Neuronal stem cell (in vitro differentiated cells): ENCODE results near the gene MED16.
A peak's percentile ranks its signal among the peaks of the same experiment; 100 is the strongest.

Experiments used
- DNase-seq: peaks from one replicate; pipeline ENCODE4 v3.0.0-alpha.2; 2013; ENCODE audit warnings: low spot score
- H2AFZ ChIP-seq: one replicate; pipeline ENCODE4 v1.6.1; 2013; ENCODE audit warnings: mild to moderate bottlenecking, low read length, inconsistent platforms
- H2AK5ac ChIP-seq: 2 replicates; pipeline ENCODE4 v1.6.1; 2013; ENCODE audit warnings: low read depth, mild to moderate bottlenecking, inconsistent platforms, low read length, moderate library complexity, mixed read lengths
- H2BK120ac ChIP-seq: 2 replicates; pipeline ENCODE4 v1.6.1; 2013; ENCODE audit warnings: low read depth, mild to moderate bottlenecking, inconsistent platforms, low read length, moderate library complexity, mixed read lengths
- H2BK12ac ChIP-seq: one replicate; pipeline ENCODE4 v1.6.1; 2013; ENCODE audit warnings: low read length, inconsistent platforms
- H2BK15ac ChIP-seq: 2 replicates; pipeline ENCODE4 v1.6.1; 2013; ENCODE audit warnings: mild to moderate bottlenecking, low read length, inconsistent platforms, mixed read lengths
- H2BK5ac ChIP-seq: one replicate; pipeline ENCODE4 v1.6.1; 2013; ENCODE audit warnings: inconsistent platforms, mild to moderate bottlenecking, low read length, moderate library complexity
- H3K14ac ChIP-seq: one replicate; pipeline ENCODE4 v1.6.1; 2013; ENCODE audit warnings: low read length, inconsistent platforms
- H3K18ac ChIP-seq: 2 replicates; pipeline ENCODE4 v1.6.1; 2013; ENCODE audit warnings: low read length, inconsistent platforms
- H3K23ac ChIP-seq: 2 replicates; pipeline ENCODE4 v1.6.1; 2013; ENCODE audit warnings: low read depth, mild to moderate bottlenecking, mixed read lengths, low read length, inconsistent platforms; ENCODE audit not compliant: poor library complexity
- H3K27ac ChIP-seq: replicated peaks from 3 replicates; pipeline ENCODE4 v1.5.1; 2013; ENCODE audit warnings: low read length, inconsistent platforms
- H3K27me3 ChIP-seq, 3 experiments: 2 replicates each; pipeline ENCODE4 v1.6.1; 2013; ENCODE audit warnings: low read length in 3 of 3, mild to moderate bottlenecking in 2 of 3, inconsistent platforms in 1 of 3, low read depth in 1 of 3, mixed read lengths in 1 of 3, moderate library complexity in 1 of 3; ENCODE audit not compliant: control insufficient read depth in 3 of 3, insufficient read depth in 3 of 3
- H3K36me3 ChIP-seq, 2 donors: replicated peaks in 1 of 2; 2 replicates each; pipeline ENCODE4 v1.6.1; 2013; ENCODE audit warnings: low read length in 2 of 2; ENCODE audit not compliant: control insufficient read depth in 2 of 2, insufficient read depth in 2 of 2
- H3K4ac ChIP-seq: 2 replicates; pipeline ENCODE4 v1.6.1; 2013; ENCODE audit warnings: inconsistent platforms, mild to moderate bottlenecking, low read length, moderate library complexity
- H3K4me1 ChIP-seq, 2 donors: 1 replicate in 1 of 2; 2 replicates in 1 of 2; pipeline ENCODE4 v1.6.1; 2013; ENCODE audit warnings: low read length in 2 of 2, low read depth in 1 of 2; ENCODE audit not compliant: control insufficient read depth in 2 of 2, insufficient read depth in 1 of 2
- H3K4me2 ChIP-seq: one replicate; pipeline ENCODE4 v1.6.1; 2013; ENCODE audit warnings: mild to moderate bottlenecking, low read length, inconsistent platforms; ENCODE audit not compliant: insufficient read depth, poor library complexity, severe bottlenecking
- H3K4me3 ChIP-seq, 2 donors: 2 replicates each; pipeline ENCODE4 v1.5.1; 2013; ENCODE audit warnings: low read length in 2 of 2, mild to moderate bottlenecking in 2 of 2, inconsistent platforms in 1 of 2, moderate library complexity in 1 of 2
- H3K79me1 ChIP-seq: one replicate; pipeline ENCODE4 v1.6.1; 2013; ENCODE audit warnings: low read depth, mild to moderate bottlenecking, inconsistent platforms, low read length, moderate library complexity
- H3K9ac ChIP-seq: one replicate; pipeline ENCODE4 v1.6.1; 2013; ENCODE audit warnings: mild to moderate bottlenecking, low read depth, low read length, inconsistent platforms; ENCODE audit not compliant: poor library complexity
- H3K9me3 ChIP-seq, 2 donors: replicated peaks in 1 of 2; 2 replicates each; pipeline versions ENCODE3 to v1.6.1; 2013; ENCODE audit warnings: low read length in 2 of 2, mild to moderate bottlenecking in 2 of 2, inconsistent platforms in 1 of 2, low read depth in 1 of 2, mixed read lengths in 1 of 2, moderate library complexity in 1 of 2; ENCODE audit not compliant: control insufficient read depth in 2 of 2, insufficient read depth in 1 of 2
- H4K8ac ChIP-seq: one replicate; pipeline ENCODE4 v1.6.1; 2013; ENCODE audit warnings: low read depth, mild to moderate bottlenecking, inconsistent platforms, low read length, moderate library complexity
- H4K91ac ChIP-seq: one replicate; pipeline ENCODE4 v1.6.1; 2013; ENCODE audit warnings: low read length, low read depth, mild to moderate bottlenecking, inconsistent platforms; ENCODE audit not compliant: poor library complexity
- WGBS, 2 donors: extraction: QIAGEN DNeasy Blood & Tissue Kit; methylation state at CpG; one replicate each; pipeline ENCODE4 v1.1.7; 2013; ENCODE audit warnings: missing lambda C conversion rate in 2 of 2, mixed read lengths in 1 of 2; ENCODE audit not compliant: insufficient read length in 2 of 2, insufficient replicate concordance in 1 of 2; ENCODE audit errors: extremely low coverage in 2 of 2; 5-methylcytosine and 5-hydroxymethylcytosine counted together

MED16 gene

DNA sequence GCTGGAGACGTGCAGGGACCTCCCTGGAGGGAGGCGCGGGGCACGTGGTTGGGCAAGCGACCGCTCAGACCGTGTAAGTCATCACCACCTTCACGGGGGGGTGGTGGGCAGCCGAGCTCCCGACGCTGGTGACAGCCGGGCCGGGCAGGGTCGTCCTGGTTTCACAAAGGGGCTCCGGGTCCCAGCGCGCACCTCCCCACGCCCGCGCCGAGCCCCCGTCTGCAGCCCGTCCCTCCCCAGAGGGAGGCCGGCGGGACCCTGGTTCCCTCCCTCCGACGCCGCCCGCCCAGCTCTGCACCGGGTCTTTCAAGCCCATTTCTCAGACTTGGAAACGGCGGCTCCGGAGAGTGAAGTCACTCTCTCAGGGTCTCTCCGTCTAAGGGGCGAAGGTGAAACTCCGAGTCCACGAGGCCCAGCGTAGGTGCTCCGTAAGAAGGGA lies 32.1 kb upstream of the MED16 start:
- Histone ChIP-seq H3K4me3 (peak overlapping the region; percentile 69 to 97), H3K27me3 (peaks cover 0 to 15% (median 2%) of the 10 kb centered on the region in 3 experiments), H3K4ac (no peak overlapping the region), H3K27ac (peak overlapping the region; percentile 56), H3K23ac (peak overlapping the region; percentile 93), H3K36me3 (peaks cover 10 to 27% of the 10 kb centered on the region in 2 donors), H3K4me1 (peaks cover 9 to 10% of the 10 kb centered on the region in 2 donors), H2AK5ac (peak overlapping the region; percentile 94), H3K14ac (peak overlapping the region; percentile 75), H2AFZ (peak overlapping the region; percentile 97), H4K8ac (peak overlapping the region; percentile 43), H3K4me2 (peak overlapping the region; percentile 80), H2BK15ac (peak overlapping the region; percentile 95), H3K18ac (peak overlapping the region; percentile 96), H4K91ac (no peak overlapping the region), H2BK5ac (peak overlapping the region; percentile 60), H2BK12ac (peak overlapping the region; percentile 94), H3K79me1 (peaks cover 10% of the 10 kb centered on the region), H2BK120ac (peak overlapping the region; percentile 89), H3K9me3 (no peaks in the 10 kb centered on the region), H3K9ac (peak overlapping the region; percentile 87)
- WGBS, 2 donors = no CpG with 5 or more reads among the region's 39 CpGs
- DNase-seq = no peak

DNA sequence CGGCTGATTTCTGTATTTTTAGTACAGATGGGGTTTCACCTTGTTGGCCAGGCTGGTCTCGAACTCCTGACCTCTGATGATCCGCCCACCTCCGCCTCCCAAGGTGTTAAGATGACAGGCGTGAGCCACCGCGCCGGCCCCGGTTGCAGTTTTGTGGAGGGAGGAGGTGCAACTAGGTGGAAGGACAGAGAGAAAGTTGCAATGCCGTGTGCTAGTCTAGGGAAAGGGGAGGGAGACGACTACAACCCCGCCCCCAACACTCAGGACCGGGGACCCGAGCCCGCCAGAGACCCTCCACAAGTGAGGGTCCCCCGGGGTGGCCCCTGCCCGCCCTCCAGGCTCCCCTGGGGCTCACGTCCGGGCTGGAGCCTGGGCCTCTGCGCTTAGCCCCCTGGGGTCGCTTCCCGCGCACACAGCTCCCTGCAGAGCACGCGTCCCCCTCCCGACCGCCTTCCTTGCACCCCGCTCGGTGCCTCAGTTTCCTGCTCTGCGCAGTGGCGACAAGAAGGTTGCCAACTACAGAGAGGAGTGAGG lies 31.6 kb upstream of the MED16 start:
- peak overlapping the region; percentile 96 for H3K18ac ChIP-seq
- peak overlapping the region; percentile 94 for H2AK5ac ChIP-seq
- no peak overlapping the region for H3K27ac ChIP-seq
- H3K27me3 ChIP-seq = peaks cover 0 to 20% (median 6%) of the 10 kb centered on the region in 3 experiments
- H3K4me1 ChIP-seq = peaks cover 9 to 10% of the 10 kb centered on the region in 2 donors
- H2BK15ac ChIP-seq = peak overlapping the region; percentile 95
- H2BK12ac ChIP-seq = peak overlapping the region; percentile 94
- H3K9ac ChIP-seq = peak overlapping the region; percentile 87
- no peak for DNase-seq
- peak overlapping the region; percentile 60 for H2BK5ac ChIP-seq
- peak overlapping the region; percentile 75 for H3K14ac ChIP-seq
- H2AFZ ChIP-seq = peak overlapping the region; percentile 97
- peak overlapping the region; percentile 93 for H3K23ac ChIP-seq
- no peak overlapping the region for H3K4ac ChIP-seq
- H3K79me1 ChIP-seq = peaks cover 10% of the 10 kb centered on the region
- peak overlapping the region; percentile 43 for H4K8ac ChIP-seq
- WGBS, 2 donors = no CpG with 5 or more reads among the region's 31 CpGs
- H3K4me2 ChIP-seq = peak overlapping the region; percentile 80
- H3K9me3 ChIP-seq = no peaks in the 10 kb centered on the region
- H3K36me3 ChIP-seq = peaks cover 6 to 23% of the 10 kb centered on the region in 2 donors
- no peak overlapping the region for H4K91ac ChIP-seq
- peak overlapping the region; percentile 89 for H2BK120ac ChIP-seq
- H3K4me3 ChIP-seq = peak overlapping the region; percentile 69 to 97

DNA sequence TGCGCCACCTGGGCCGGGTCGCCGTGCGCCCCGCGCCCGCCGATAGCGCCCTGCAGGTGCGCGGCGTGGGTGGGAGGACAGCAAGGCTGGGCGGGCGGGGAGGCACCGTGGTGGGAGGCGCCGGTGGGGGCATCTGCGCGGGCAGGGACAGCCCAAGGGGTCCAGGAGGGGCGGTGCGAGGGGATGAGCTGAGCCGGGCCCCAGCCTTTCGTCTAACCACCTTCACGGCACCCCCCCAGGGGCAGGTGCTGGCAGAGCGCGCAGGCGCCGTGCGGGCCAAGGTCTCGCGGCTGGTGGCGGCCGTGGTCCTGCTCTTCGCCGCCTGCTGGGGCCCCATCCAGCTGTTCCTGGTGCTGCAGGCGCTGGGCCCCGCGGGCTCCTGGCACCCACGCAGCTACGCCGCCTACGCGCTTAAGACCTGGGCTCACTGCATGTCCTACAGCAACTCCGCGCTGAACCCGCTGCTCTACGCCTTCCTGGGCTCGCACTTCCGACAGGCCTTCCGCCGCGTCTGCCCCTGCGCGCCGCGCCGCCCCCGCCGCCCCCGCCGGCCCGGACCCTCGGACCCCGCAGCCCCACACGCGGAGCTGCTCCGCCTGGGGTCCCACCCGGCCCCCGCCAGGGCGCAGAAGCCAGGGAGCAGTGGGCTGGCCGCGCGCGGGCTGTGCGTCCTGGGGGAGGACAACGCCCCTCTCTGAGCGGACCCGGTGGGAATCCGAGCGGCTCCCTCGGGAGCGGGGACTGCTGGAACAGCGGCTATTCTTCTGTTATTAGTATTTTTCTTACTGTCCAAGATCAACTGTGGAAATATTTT lies 27.3 kb upstream of the MED16 start:
- Histone ChIP-seq H2BK5ac (peak overlapping the region; percentile 84), H3K27me3 (peaks cover 0 to 49% (median 24%) of the 10 kb centered on the region in 3 experiments), H3K36me3 (peaks cover 0 to 14% of the 10 kb centered on the region in 2 donors), H4K8ac (no peak overlapping the region), H2AFZ (no peak overlapping the region), H3K14ac (peak overlapping the region; percentile 89), H3K4me3 (peak overlapping the region in 1 of 2 donors; percentile 55), H3K79me1 (no peaks in the 10 kb centered on the region), H3K27ac (no peak overlapping the region), H2AK5ac (peak overlapping the region; percentile 90), H2BK15ac (peak overlapping the region; percentile 89), H3K18ac (peak overlapping the region; percentile 78), H3K9me3 (no peaks in the 10 kb centered on the region), H2BK120ac (peak overlapping the region; percentile 54), H4K91ac (no peak overlapping the region), H2BK12ac (peak overlapping the region; percentile 73), H3K23ac (peak overlapping the region; percentile 55), H3K4me2 (peak overlapping the region; percentile 54), H3K9ac (peak overlapping the region; percentile 70), H3K4ac (peak overlapping the region; percentile 11), H3K4me1 (peaks cover 5 to 11% of the 10 kb centered on the region in 2 donors)
- no CpG with 5 or more reads among the region's 84 CpGs for WGBS, 2 donors
- DNase-seq = no peak
